GM12891 (cell line): ENCODE data around the gene ST14.

ENCODE experiments used
- POLR2A ChIP-seq: IDR thresholded peaks from 2 replicates; pipeline ENCODE4 v1.6.1; 2011; ENCODE audit warnings: low read depth, low read length, control low read depth
- POLR2AphosphoS5 ChIP-seq: IDR thresholded peaks from 2 replicates; pipeline ENCODE4 v1.6.1; 2011; ENCODE audit warnings: low read depth, low read length, control low read depth
- TAF1 ChIP-seq: IDR thresholded peaks from 2 replicates; pipeline ENCODE4 v1.6.1; 2011; ENCODE audit warnings: low read depth, low read length, control low read depth

DNA sequence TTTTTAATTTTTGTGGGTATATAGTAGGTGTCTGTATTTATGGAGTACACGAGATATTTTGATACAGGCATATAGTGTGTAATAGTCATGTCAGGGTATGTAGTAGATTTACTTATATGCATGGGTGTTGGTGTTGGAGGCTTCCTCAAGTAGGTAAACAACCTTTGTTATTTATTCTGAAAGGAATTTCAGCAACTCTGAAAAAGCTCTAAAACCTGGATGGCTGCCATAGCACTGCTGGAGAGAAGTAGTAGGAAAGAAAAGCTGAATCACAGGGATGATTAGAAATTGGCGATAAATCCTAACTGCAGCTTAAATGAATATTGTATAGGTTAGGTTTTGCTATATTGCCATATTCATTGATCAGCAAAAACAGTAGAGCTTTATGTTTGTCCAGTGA, 44.4 kb upstream of the ST14 start:
- no peak for TF ChIP-seq POLR2A
- no peak for TF ChIP-seq TAF1
- TF ChIP-seq POLR2AphosphoS5: no peak
